HL-60 (cell line): Measurements from ENCODE around the gene FRMPD4.
A peak's percentile ranks its signal among the peaks of the same experiment; 100 is the strongest.

Experiments used
- DNase-seq, 2 experiments: peaks; one replicate each; pipeline ENCODE4 v3.0.0-alpha.2; 2010 to 2020; ENCODE audit warnings: low read depth in 1 of 2, low spot score in 1 of 2
- H3K27ac ChIP-seq: fragments of 250-450 bp; sonication (Bioruptor Pico); replicated peaks from 2 replicates; pipeline ENCODE4 v1.5.1; 2020; ENCODE audit warnings: mild to moderate bottlenecking, moderate library complexity
- H3K27me3 ChIP-seq: fragments of 250-450 bp; sonication (Bioruptor Pico); 2 replicates; pipeline ENCODE4 v1.5.1; 2021; ENCODE audit warnings: mild to moderate bottlenecking, moderate library complexity; ENCODE audit not compliant: insufficient read depth, poor library complexity, severe bottlenecking
- H3K4me3 ChIP-seq: replicated peaks from 2 replicates; pipeline ENCODE4 v1.5.1; 2011; ENCODE audit warnings: mild to moderate bottlenecking, control low read depth, low read length; ENCODE audit not compliant: insufficient read depth
- CTCF ChIP-seq: IDR thresholded peaks from one replicate; pipeline ENCODE4 v1.5.1; 2011; ENCODE audit warnings: low read length, control low read depth, inconsistent platforms; ENCODE audit not compliant: insufficient read depth
- POLR2AphosphoS5 ChIP-seq: IDR thresholded peaks from 2 replicates; pipeline ENCODE4 v1.6.1; 2012; ENCODE audit warnings: low read depth
- TF ChIP-seq, protein P1 (sequence below): IDR thresholded peaks from 2 replicates; pipeline ENCODE4 v1.6.1; 2012; ENCODE audit warnings: low read depth; ENCODE audit not compliant: insufficient replicate concordance

The FRMPD4 gene

GRCh38 chrX:12771445-12772069 is 633.3 kb downstream of the FRMPD4 start:
- Histone ChIP-seq H3K27ac (no peak overlapping the region), H3K4me3 (no peak overlapping the region), H3K27me3 (no peaks in the 10 kb centered on the region)
- no peak for TF ChIP-seq POLR2AphosphoS5
- TF ChIP-seq CTCF, result peak; percentile 84
- TF ChIP-seq, protein P1, sequence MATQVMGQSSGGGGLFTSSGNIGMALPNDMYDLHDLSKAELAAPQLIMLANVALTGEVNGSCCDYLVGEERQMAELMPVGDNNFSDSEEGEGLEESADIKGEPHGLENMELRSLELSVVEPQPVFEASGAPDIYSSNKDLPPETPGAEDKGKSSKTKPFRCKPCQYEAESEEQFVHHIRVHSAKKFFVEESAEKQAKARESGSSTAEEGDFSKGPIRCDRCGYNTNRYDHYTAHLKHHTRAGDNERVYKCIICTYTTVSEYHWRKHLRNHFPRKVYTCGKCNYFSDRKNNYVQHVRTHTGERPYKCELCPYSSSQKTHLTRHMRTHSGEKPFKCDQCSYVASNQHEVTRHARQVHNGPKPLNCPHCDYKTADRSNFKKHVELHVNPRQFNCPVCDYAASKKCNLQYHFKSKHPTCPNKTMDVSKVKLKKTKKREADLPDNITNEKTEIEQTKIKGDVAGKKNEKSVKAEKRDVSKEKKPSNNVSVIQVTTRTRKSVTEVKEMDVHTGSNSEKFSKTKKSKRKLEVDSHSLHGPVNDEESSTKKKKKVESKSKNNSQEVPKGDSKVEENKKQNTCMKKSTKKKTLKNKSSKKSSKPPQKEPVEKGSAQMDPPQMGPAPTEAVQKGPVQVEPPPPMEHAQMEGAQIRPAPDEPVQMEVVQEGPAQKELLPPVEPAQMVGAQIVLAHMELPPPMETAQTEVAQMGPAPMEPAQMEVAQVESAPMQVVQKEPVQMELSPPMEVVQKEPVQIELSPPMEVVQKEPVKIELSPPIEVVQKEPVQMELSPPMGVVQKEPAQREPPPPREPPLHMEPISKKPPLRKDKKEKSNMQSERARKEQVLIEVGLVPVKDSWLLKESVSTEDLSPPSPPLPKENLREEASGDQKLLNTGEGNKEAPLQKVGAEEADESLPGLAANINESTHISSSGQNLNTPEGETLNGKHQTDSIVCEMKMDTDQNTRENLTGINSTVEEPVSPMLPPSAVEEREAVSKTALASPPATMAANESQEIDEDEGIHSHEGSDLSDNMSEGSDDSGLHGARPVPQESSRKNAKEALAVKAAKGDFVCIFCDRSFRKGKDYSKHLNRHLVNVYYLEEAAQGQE, result no peak
- DNase-seq, result peak; percentile 52 to 63
